Stimulated activated CD8-positive, alpha-beta memory T cell treated with anti-CD3 and anti-CD28 coated beads, Interleukin-7, amount 100 ng/mL, for 4 hours (primary cell): Measurements from ENCODE around the gene SLC24A1.
A peak's percentile ranks its signal among the peaks of the same experiment; 100 is the strongest.
"Not testable (repeated sequence)": the region's sequence is repeated elsewhere in the genome, so short reads cannot be mapped to it uniquely, and the experiment has no call there.

Experiments
- DNase-seq, 2 donors: peaks; one replicate each; pipeline ENCODE4 v3.0.0-alpha.2; 2020; ENCODE audit warnings: low read depth in 2 of 2

The SLC24A1 gene

GRCh38 chr15:65621638-65622037 lies at the start of gene SLC24A1:
Gene SLC24A1 (plus strand): TSS chr15:65621938. CDS start chr15:65624081, 2,143 bp downstream.
- DNase-seq, result no peak

GRCh38 chr15:65571971-65572370 lies 49.8 kb upstream of the SLC24A1 start:
- DNase-seq, result no peak

DNA sequence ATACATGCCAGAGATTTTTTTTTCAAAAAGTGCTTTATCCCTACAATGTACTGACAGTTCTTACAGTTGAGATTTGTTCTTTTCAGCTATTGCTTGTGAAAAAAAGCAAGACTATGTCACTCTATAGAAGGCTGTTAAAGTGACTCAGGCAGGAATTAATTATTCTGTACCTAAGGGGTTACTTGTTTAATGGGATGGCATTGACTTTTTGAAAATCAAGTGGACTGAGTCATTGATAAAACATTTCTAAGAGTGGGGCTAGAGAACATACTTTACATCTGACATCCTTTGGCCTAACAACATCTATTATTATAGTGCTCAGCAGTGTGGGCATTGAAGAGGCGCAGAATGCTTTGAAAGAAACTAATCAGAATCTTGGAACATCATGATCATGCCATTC lies 45.1 kb upstream of the SLC24A1 start:
- DNase-seq, result no peak

DNA sequence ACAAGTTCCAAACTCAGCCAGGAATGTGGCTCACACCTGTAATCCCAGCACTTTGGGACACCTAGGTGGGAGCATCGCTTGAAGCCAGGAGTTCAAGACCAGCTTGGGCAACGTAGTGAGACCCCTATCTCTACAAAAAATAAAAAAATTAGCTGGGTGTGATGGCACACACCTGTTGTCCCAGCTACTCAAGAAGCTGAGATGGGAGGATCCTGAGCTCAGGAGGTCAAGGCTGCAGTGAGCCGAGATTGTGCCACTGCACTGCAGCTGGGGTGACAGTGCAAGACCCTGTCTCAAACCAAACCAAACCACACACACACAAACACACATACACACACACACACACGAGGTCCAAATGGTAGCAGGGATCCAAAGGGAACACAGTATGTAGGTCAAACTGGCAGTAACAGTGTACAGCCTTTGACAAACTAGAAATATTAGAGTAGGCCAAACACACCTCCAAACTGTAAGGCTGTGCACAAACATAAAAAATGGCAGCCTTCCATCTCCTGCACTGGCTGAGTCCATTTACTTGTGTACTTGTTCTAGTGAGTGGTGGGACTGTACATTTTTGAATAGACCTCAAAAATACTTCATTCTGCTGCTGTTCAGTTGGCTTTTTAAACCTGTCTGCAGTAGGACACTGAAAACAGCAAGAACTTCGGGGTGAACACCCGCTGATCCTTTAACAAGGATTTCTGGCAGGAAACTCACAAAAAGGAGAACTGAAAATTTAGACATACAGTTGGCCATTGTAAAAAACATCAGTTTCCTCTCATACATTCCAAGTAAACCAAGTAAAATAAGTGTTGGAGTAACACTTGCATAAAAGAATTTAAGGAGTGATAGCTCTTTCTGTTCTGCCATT lies 44.4 kb upstream of the SLC24A1 start:
- no peak for DNase-seq

DNA sequence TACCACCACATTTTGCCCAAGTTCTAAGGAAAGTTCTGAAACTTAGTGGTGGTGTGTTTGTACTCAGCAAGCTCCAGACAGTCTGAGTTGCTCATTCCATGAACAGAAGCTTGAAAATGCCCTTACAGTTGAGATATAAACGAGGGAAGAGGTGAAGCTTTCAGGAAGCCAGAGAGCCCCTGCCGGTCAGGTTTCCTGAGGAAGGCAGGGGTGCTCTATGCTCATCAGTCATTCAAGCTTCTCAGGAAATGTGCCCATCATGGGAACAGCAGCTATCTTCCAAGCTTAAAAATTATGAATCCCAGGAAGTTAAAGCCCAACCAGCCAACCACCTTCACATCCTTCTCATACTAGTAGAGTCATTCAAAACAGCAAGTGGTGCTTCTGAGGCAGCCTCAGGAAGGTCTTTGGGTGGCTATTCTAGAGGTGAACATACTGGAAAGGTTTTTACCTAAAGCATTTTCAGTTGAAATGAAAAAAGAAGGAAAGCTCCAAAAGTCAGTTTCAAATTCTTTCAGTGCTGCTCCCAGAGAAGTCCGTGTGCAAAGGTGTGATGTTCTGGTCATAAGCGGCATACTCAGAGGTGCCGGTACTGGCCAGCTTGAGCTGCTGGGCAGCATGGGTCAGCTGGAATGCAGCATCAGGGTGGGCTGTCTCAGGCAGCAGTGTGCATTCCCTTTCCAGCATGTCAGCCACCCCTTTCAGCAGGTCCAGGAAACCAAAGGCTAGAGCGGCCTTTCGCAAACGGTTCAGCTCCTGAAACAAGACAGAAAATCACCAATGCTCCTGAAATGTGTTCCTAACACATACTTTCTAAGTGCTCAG lies 42.6 kb upstream of the SLC24A1 start:
- no peak for DNase-seq

- DNase-seq, result no peak
Measured at GRCh38 chr15:65579762-65580161, 42.0 kb upstream of the SLC24A1 start.

DNA sequence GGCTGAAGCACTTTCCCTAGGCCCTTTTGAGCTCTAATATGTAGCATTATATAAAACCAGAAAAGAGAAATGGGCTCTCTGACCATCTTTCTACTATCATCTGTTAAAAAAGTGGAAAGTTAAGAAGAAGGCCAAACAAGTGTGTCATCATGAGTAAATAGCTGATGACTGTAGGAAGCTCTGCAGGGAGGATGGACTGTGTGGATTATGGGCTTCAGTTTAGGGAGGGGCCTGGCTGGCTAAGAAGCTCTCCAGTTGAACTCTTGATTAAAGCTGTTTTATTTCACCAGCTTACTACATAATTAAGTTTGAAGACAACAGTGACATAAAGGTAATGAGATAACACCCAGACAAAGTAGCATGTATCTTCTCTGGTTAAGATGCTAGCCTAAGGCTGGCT lies 41.5 kb upstream of the SLC24A1 start:
- no peak for DNase-seq

GRCh38 chr15:65583701-65584100 lies 38.0 kb upstream of the SLC24A1 start:
- peak; percentile 25 to 41 for DNase-seq

DNA sequence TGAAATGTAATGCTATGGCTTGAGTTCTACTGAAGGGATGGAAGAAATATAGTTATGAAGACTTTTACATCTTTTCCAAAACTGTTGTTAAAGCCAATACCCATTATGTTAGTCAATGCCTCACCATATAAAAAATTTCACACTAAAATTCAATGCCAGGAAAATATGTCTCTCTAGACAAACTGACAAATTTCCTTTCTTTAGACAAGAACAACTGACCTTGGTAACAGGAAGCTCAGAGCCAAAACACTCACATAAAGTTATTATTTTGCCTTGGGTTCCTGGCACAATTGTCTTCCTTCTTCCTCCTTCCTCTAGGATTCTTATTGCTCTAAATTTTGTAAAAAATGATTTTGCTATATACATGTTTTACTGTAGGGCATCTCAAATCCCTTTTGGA lies 37.5 kb upstream of the SLC24A1 start:
- no peak for DNase-seq

GRCh38 chr15:65587094-65587493 lies 34.6 kb upstream of the SLC24A1 start:
- no peak for DNase-seq

DNA sequence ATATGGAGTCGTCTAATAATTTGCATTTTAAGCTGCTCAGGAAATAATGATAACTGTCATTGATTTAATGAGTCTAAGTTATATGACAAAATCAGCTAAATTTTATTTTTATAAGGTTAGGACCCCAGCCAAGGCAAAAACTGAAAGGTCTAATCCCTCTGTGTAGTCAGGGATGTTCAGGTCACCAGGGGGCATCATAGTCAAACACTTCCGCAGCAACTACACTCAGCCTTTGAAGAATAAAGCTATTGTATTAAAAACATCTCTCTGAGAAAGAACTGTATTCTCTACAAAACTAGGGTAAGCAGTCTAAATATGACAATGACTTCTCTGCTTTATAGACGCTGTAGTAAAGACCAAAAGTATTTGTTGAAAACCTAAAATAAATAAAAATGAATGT lies 25.8 kb upstream of the SLC24A1 start:
- DNase-seq, result no peak

GRCh38 chr15:65598468-65598867 lies 23.3 kb upstream of the SLC24A1 start:
- no peak for DNase-seq

GRCh38 chr15:65599677-65600076 lies 22.1 kb upstream of the SLC24A1 start:
- no peak for DNase-seq

DNA sequence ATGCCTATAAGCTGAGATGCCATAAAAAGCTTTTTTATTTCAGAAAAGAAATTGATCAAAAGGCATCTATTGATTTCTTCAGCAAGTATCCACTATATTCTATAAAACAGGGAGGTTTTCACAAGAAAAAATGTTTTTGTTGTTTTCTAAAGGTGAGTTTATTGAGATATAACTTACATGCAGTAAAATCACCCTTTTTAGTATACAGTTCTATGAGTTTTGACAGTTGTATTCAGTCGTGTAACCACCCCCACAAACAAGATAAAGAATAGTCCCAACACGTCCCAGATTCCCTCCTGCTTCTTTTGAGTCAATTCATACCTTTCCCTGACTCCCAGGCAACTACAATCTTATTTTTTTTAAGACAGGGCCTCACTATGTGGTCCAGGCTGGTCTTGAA lies 18.6 kb upstream of the SLC24A1 start:
- no peak for DNase-seq

DNA sequence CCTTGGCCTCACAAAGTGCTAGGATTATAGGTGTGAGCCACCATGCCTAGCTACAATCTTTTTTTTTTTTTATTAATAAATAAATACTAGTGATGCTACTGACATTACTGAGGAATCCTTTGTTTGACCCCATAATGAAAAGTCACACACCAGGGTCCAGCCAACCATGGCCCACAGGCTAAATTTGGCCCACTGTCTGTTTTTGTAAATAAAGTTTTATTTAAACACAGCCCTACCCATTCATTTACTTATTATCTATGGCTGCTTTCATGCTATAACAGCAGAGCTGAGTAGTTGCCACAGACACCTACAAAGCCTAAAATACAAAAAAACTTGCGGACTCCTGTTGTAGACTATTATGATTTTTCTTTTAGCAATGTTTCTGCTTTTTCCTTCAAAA lies 18.2 kb upstream of the SLC24A1 start:
- no peak for DNase-seq

GRCh38 chr15:65610871-65611718 lies 10.6 kb upstream of the SLC24A1 start, which contains the start of gene INTS14:
Gene INTS14 (minus strand): TSS chr15:65611131. CDS start chr15:65607380, 3,751 bp downstream.
- peak; percentile 87 to 92 for DNase-seq

- DNase-seq, result no peak
Measured at GRCh38 chr15:65611888-65612615, 9.7 kb upstream of the SLC24A1 start.

GRCh38 chr15:65612616-65612946 lies 9.2 kb upstream of the SLC24A1 start:
- no peak for DNase-seq

GRCh38 chr15:65612949-65613744 lies 8.6 kb upstream of the SLC24A1 start:
- no peak for DNase-seq

- not testable (repeated sequence) for DNase-seq
Measured at GRCh38 chr15:65615887-65616286, 5.9 kb upstream of the SLC24A1 start.
